Vagina (tissue), 2 donors: ENCODE data around the gene PIK3R5.

Experiments used
- CTCF ChIP-seq, 3 experiments: fragments of 450-650 bp in 2 of 3; fragments of 200-600 bp in 1 of 3; sonication (generic) in 1 of 3; IDR thresholded peaks; one replicate each; pipeline ENCODE4 v1.5.1; 2017 to 2019; ENCODE audit warnings: antibody characterized with exemption in 3 of 3, mild to moderate bottlenecking in 2 of 3, moderate library complexity in 2 of 3
- POLR2A ChIP-seq, 2 donors: fragments of 450-650 bp; IDR thresholded peaks; one replicate each; pipeline ENCODE4 v1.6.1; 2017; ENCODE audit warnings: antibody characterized with exemption in 2 of 2, mild to moderate bottlenecking in 2 of 2, moderate library complexity in 2 of 2
- POLR2AphosphoS5 ChIP-seq, 2 donors: sonication (generic); formaldehyde crosslinking; IDR thresholded peaks; one replicate each; pipeline ENCODE4 v1.9.0; 2017; ENCODE audit warnings: antibody characterized with exemption in 2 of 2, mild to moderate bottlenecking in 2 of 2, low read depth in 1 of 2; ENCODE audit not compliant: insufficient read depth in 1 of 2

- TF ChIP-seq POLR2AphosphoS5 (IDR thresholded peaks at IDR 0.05; ENCODE audit: insufficient read depth in 1 of 2, low read depth in 1 of 2) (no peak), CTCF (IDR thresholded peaks at IDR 0.05) (no peak), POLR2A (IDR thresholded peaks at IDR 0.05) (no peak)
Observed at GRCh38 chr17:8868529-8868951, 97.0 kb downstream of the PIK3R5 start.
